Right atrium auricular region (tissue), 2 donors: ENCODE results near the gene DACT2. TPM values are rescaled to one million over a fixed set of nuclear protein-coding genes. Genes with fewer than 3 reads are reported as not detected.

Experiments used
- DNase-seq: peaks from one replicate; pipeline ENCODE4 v3.0.0-alpha.2; 2019; ENCODE audit warnings: low spot score
- H3K27ac ChIP-seq, 2 donors: fragments of 200-600 bp; sonication (generic); 1 replicate in 1 of 2; 2 replicates in 1 of 2; pipeline ENCODE4 v1.5.1; 2016 to 2019
- H3K27me3 ChIP-seq, 2 donors: fragments of 200-600 bp; sonication (generic); one replicate each; pipeline versions ENCODE4 v1.5.1 to v1.6.0; 2017 to 2019
- H3K36me3 ChIP-seq: fragments of 200-600 bp; sonication (generic); one replicate; pipeline ENCODE4 v1.5.1; 2016
- H3K4me1 ChIP-seq, 2 donors: fragments of 200-600 bp; sonication (generic); one replicate each; pipeline versions ENCODE4 v1.5.1 to v1.6.0; 2017 to 2019
- H3K4me3 ChIP-seq, 2 donors: fragments of 200-600 bp; sonication (generic); 1 replicate in 1 of 2; 2 replicates in 1 of 2; pipeline ENCODE4 v1.5.1; 2017 to 2019; ENCODE audit warnings: mild to moderate bottlenecking in 1 of 2, moderate library complexity in 1 of 2
- H3K9me3 ChIP-seq, 2 donors: fragments of 200-600 bp; sonication (generic); one replicate each; pipeline ENCODE4 v1.5.1; 2019
- total RNA-seq, 2 donors: library from RNA; depleted of rRNA; stranded (reverse); fragments of >200 nt; gene quantifications; one replicate each; pipeline ENCODE4 v1.1.0, GENCODE V29; 2016
- TF ChIP-seq, protein P1 (sequence below), 2 donors: fragments of 200-600 bp; sonication (generic); IDR thresholded peaks; one replicate each; pipeline ENCODE4 v1.5.1; 2019; ENCODE audit warnings: antibody characterized with exemption in 2 of 2

The DACT2 gene
- total RNA-seq, 2 donors from 2014 or later, result 1.5 to 2.0 TPM

DNA sequence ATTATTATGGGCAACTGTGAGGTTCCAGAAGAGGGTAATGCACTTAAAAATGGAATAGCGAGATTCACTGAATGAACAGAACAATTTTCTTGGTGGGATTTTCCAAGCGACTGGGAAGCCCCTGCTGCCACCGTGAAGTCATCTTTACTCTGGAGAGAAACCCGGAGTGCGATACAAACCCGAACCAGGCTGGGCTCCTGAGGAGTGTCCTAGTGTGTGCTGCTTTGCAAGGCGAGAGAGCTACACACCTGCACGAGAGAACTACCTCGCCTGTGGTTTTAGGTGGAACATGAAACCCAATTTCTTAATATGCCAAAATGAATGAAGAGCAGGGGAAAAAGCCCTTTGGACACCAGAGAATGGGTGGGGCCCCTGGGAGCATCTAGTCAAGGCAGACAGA lies 33.5 kb upstream of the DACT2 start:
- Histone ChIP-seq H3K4me1 (no peaks in the 10 kb centered on the region), H3K27me3 (no peaks in the 10 kb centered on the region), H3K36me3 (no peaks in the 10 kb centered on the region), H3K4me3 (no peak overlapping the region), H3K27ac (no peak overlapping the region), H3K9me3 (peaks cover 0 to 5% of the 10 kb centered on the region in 2 donors)
- TF ChIP-seq, protein P1, sequence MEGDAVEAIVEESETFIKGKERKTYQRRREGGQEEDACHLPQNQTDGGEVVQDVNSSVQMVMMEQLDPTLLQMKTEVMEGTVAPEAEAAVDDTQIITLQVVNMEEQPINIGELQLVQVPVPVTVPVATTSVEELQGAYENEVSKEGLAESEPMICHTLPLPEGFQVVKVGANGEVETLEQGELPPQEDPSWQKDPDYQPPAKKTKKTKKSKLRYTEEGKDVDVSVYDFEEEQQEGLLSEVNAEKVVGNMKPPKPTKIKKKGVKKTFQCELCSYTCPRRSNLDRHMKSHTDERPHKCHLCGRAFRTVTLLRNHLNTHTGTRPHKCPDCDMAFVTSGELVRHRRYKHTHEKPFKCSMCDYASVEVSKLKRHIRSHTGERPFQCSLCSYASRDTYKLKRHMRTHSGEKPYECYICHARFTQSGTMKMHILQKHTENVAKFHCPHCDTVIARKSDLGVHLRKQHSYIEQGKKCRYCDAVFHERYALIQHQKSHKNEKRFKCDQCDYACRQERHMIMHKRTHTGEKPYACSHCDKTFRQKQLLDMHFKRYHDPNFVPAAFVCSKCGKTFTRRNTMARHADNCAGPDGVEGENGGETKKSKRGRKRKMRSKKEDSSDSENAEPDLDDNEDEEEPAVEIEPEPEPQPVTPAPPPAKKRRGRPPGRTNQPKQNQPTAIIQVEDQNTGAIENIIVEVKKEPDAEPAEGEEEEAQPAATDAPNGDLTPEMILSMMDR (IDR thresholded peaks at IDR 0.05), result no peak
- DNase-seq, result no peak

DNA sequence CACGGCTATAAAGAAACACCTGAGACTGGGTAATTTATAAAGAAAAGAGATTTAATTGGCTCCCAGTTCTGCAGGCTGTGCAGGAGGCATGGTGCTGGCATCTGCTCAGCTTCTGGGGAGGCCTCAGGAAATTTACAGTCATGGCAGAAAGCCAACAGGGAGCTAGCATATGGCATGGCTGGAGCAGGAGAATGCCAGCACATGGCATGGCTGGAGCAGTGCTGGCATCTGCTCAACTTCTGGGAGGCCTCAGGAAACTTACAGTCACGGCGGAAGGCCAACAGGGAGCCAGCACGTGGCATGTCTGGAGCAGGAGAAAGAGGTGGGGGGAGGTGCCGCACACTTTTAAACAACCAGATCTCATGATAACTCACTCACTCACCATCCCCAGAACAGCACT lies 32.5 kb upstream of the DACT2 start:
- Histone ChIP-seq H3K4me3 (no peak overlapping the region), H3K27me3 (no peaks in the 10 kb centered on the region), H3K27ac (no peak overlapping the region), H3K4me1 (no peaks in the 10 kb centered on the region), H3K36me3 (no peaks in the 10 kb centered on the region), H3K9me3 (peaks cover 0 to 5% of the 10 kb centered on the region in 2 donors)
- DNase-seq, result no peak
- TF ChIP-seq, protein P1 (IDR thresholded peaks at IDR 0.05), result no peak

DNA sequence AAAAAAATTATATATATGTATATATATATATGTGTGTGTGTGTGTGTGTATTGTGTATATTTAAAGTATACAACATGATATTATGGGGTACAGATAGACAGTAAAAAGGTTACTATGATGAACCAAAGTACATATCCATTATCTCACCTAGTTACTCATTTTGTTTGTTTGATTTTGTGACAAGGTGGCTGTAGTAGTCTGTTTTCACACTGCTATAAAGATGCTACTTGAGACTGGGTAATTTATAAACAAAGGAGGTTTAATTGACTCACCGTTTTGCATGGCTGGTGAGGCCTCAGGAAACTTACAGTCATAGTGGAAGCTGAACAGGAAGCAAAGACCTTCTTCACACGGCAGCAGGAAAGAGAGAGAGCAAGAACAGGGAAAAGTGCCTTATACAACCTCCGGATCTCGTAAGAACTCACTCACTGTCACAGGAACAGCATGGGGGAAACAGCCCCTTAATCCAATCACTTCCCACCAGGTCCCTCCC lies 30.2 kb upstream of the DACT2 start:
- TF ChIP-seq, protein P1 (IDR thresholded peaks at IDR 0.05), result no peak
- H3K4me1 ChIP-seq, result no peaks in the 10 kb centered on the region
- DNase-seq, result no peak
- H3K36me3 ChIP-seq, result no peaks in the 10 kb centered on the region
- H3K27me3 ChIP-seq, result no peaks in the 10 kb centered on the region
- H3K4me3 ChIP-seq, result no peak overlapping the region
- H3K9me3 ChIP-seq, result peaks cover 0 to 5% of the 10 kb centered on the region in 2 donors
- H3K27ac ChIP-seq, result no peak overlapping the region

DNA sequence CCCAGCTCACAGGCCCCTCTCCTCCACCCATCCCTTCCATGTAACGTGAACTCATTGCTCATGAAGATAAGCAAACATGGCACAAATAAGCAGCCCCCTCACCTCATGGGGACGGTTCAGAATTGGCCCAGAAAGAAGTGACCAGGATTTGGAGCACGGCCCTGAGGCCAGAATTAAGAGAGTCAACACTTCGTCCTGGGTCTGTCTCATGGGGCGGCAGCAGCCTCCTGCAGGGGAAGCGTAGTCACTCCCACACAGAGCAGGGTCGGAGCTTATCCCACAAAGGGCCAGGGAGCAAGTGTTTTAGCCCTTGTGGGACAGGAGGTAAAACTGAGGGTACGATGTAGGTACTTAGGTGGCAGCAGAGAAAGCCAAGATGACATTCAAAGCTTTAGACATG lies 28.6 kb upstream of the DACT2 start:
- TF ChIP-seq, protein P1 (IDR thresholded peaks at IDR 0.05), result no peak
- peaks cover 0 to 5% of the 10 kb centered on the region in 2 donors for H3K9me3 ChIP-seq
- H3K27me3 ChIP-seq, result no peaks in the 10 kb centered on the region
- no peaks in the 10 kb centered on the region for H3K4me1 ChIP-seq
- no peak overlapping the region for H3K4me3 ChIP-seq
- DNase-seq, result no peak
- H3K36me3 ChIP-seq, result no peaks in the 10 kb centered on the region
- no peak overlapping the region for H3K27ac ChIP-seq

DNA sequence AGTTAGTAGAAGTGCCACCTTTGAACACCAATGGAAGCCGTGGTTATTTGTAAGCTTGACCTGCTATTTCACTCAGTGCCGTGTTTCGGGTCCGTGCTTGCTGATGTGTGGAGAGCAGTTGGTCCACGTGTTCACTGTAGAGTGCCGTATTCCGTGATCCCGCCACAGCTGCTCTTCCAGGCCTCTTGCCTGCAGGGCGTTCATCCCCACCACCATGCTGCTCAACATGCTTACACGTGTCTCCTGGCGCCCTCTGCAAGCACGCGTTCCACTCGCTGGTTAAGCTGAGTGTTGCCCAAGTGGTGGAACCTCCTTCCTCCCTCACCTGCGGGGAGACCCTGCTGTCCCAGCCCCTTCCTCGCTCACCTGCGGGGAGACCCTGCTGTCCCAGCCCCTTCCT lies 28.0 kb upstream of the DACT2 start:
- H3K4me1 ChIP-seq, result no peaks in the 10 kb centered on the region
- no peaks in the 10 kb centered on the region for H3K27me3 ChIP-seq
- no peak overlapping the region for H3K4me3 ChIP-seq
- no peak overlapping the region for H3K27ac ChIP-seq
- TF ChIP-seq, protein P1 (IDR thresholded peaks at IDR 0.05), result no peak
- no peak for DNase-seq
- H3K9me3 ChIP-seq, result peaks cover 0 to 5% of the 10 kb centered on the region in 2 donors
- no peaks in the 10 kb centered on the region for H3K36me3 ChIP-seq

DNA sequence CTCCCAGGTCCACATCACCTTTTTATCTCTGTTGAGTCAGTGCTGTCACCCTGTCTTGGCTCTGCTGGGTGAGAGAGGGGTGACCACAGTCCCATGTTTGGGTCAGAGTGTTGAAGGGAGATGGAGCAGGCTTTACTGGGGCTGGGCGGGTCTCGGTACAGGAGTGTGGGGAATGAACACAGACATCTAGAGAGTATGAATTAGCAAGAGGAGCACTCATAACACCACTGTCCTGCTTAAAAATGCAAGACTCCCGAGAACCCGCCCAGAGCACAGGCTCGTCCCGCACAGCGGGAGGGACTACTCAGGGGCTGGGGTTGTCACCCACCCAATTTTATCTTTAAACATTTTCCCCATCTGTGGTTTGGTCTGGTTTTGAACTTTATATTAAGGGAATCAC lies 27.5 kb upstream of the DACT2 start:
- H3K4me1 ChIP-seq, result no peaks in the 10 kb centered on the region
- no peaks in the 10 kb centered on the region for H3K36me3 ChIP-seq
- no peak for DNase-seq
- TF ChIP-seq, protein P1 (IDR thresholded peaks at IDR 0.05), result no peak
- no peaks in the 10 kb centered on the region for H3K27me3 ChIP-seq
- no peak overlapping the region for H3K27ac ChIP-seq
- H3K4me3 ChIP-seq, result no peak overlapping the region
- peaks cover 0 to 5% of the 10 kb centered on the region in 2 donors for H3K9me3 ChIP-seq
